Cardiac septum (tissue), 1 donor: ENCODE results near the gene QPCT. TPM values are rescaled to one million over a fixed set of nuclear protein-coding genes. Genes with fewer than 3 reads are reported as not detected.

Experiments
- DNase-seq: peaks from one replicate; pipeline ENCODE4 v3.0.0-alpha.2; 2020; ENCODE audit warnings: low spot score
- intact Hi-C: fragments of 100-400 bp; cut with DNase I; formaldehyde crosslinking; loops from one replicate; pipeline ENCODE4 v1.14.0; 2022
- total RNA-seq: library from RNA; stranded (reverse); fragmentation: NEBNext Ultra II Directional; extraction: Animal tissue kit (Norgen Biotek cat#: 25700); gene quantifications from one replicate; pipeline ENCODE4 v1.2.1, GENCODE V29; 2021
- donor health status: DM: no; HTN: no; CAD: no.

QPCT gene
- total RNA-seq, 1 donor from 2014 or later: 5.2 TPM

- DNase-seq: no peak
- intact Hi-C loops: loop anchor here (1.0 to 10.0 kb wide), 5 partner anchors 122 to 462 kb away; no protein-coding TSS in a partner anchor
These were observed 70.8 kb downstream of the QPCT start for GRCh38 chr2:37415128-37415820.

- DNase-seq: no peak
- intact Hi-C loops: loop anchor here (5.0 to 10.0 kb wide), 3 partner anchors 120 to 387 kb away; no protein-coding TSS in a partner anchor
These were observed 72.9 kb downstream of the QPCT start for GRCh38 chr2:37417321-37417720.

- no peak for DNase-seq
- intact Hi-C loops: loop anchor here (5.0 to 10.0 kb wide), 3 partner anchors 118 to 386 kb away; no protein-coding TSS in a partner anchor
These were observed 74.5 kb downstream of the QPCT start for GRCh38 chr2:37418956-37419355.

GRCh38 chr2:37421686-37422085 lies 77.3 kb downstream of the QPCT start:
- DNase-seq: no peak
- intact Hi-C loops: no loop called here

GRCh38 chr2:37422816-37423215 lies 78.4 kb downstream of the QPCT start:
- DNase-seq: no peak

More at GRCh38 chr2:37422816-37423215, 78.4 kb downstream of the QPCT start:
- intact Hi-C loops: no loop called here

Other genes starting within 250 kb of the QPCT start
- gene EIF2AK2, start 187.7 kb upstream of the QPCT start, total RNA-seq: 17.9 TPM
- gene SULT6B1, start 156.0 kb upstream of the QPCT start, total RNA-seq: not detected
- 49.1 TPM for gene CEBPZOS, start 148.1 kb upstream of the QPCT start, total RNA-seq
- 31.4 TPM for gene CEBPZ, start 113.0 kb upstream of the QPCT start, total RNA-seq
- gene NDUFAF7, start 113.0 kb upstream of the QPCT start, total RNA-seq: 24.2 TPM
- gene PRKD3, start 19.8 kb upstream of the QPCT start, total RNA-seq: 13.5 TPM